Camera-type eye (tissue), 1 donor: Measurements from ENCODE around the gene MAP6D1. TPM values are rescaled to one million over a fixed set of nuclear protein-coding genes. Genes with fewer than 3 reads are reported as not detected.

Source experiments
- total RNA-seq: library from RNA; depleted of rRNA; stranded (reverse); fragments of >200 nt; gene quantifications from one replicate; pipeline ENCODE4 v1.2.3, GENCODE V29; 2014

Gene MAP6D1
- 2.9 TPM for total RNA-seq

DNA sequence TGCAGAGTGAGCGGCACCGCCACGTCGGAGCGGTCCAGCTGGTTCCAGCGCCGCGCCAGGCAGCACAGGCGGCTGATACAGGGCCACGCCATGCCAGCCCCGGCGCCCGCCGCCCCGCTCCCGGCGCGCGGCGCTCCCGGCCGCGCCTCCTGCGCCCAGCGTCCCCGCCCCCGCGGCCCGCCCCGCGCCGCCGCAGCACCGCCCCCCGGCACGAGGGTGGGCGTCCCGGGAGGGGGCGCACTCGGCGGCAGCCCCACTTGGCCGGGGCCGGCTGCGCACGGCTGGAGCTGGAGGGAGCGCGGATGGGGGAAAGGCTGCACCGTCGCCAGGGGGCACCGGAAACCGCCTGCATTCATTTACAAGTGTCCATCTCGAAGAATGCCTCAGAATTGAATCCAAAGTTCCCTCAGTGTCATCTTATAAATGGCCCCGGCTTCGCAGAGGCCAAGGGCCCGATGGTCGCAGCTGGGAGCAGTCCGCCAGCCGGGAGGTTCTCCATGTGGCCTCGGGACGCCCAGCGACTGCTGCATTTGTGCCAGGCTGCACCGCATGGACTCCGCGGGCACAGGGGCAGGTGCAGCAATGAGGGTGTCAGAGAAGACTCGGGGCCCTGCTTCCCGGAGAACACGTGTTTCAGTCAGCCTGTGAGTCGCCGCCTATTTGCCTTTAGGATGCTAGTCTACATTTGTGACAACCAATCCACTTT, at the start of gene MAP6D1:
TSS of gene MAP6D1 (minus strand) at position 122 of the 706 bp plus-strand sequence. CDS start at position 92, 30 bp downstream.

Other genes starting within 250 kb of the MAP6D1 start
- 301 TPM for gene KLHL24, start 190.0 kb downstream of the MAP6D1 start, total RNA-seq
- gene YEATS2, start 127.8 kb downstream of the MAP6D1 start, total RNA-seq = 72.6 TPM
- 40.1 TPM for gene PARL, start 59.3 kb upstream of the MAP6D1 start, total RNA-seq
- gene ABCC5, start 192.3 kb upstream of the MAP6D1 start, total RNA-seq = 79.4 TPM
- not detected for gene HTR3D, start 206.2 kb upstream of the MAP6D1 start, total RNA-seq
- not detected for gene HTR3C, start 227.5 kb upstream of the MAP6D1 start, total RNA-seq